Measurements from ENCODE around the gene ZNRF1. TPM values are rescaled to one million over a fixed set of nuclear protein-coding genes. Genes with fewer than 3 reads are reported as not detected.

Gene ZNRF1
- total RNA-seq, 1 donor: 19.9 TPM

DNA sequence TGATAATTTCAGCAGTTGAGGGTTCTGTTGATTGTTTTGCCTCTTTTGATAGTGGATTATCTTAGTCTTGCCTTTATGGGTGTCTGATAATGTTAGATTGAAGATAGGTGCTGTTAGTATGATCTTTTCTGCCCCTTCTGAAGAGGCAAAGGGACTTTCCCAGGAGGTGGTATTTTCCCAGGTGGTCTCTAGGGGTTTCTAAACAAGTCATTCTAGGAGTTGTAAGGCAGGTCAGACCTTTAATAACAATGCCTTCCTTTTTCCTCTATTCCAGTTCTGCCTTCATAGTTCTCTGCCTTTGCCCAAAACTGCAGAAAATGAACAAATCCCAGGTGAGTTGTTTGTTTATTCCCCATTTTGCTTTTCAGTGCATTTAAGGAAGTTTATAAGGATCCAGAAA, 153.8 kb downstream of the ZNRF1 start:
- Histone ChIP-seq H3K27me3 (ENCODE audit: insufficient read depth, low read length) (no peaks in the 10 kb centered on the region), H4K20me1 (ENCODE audit: insufficient read depth, low read length) (no peaks in the 10 kb centered on the region), H3K36me3 (ENCODE audit: insufficient read depth, low read length) (peaks cover 10% of the 10 kb centered on the region), H3K4me1 (ENCODE audit: insufficient read depth, low read length) (no peaks in the 10 kb centered on the region), H3K27ac (ENCODE audit: low read depth, low read length) (no peak overlapping the region), H3K4me2 (ENCODE audit: insufficient read depth, low read length) (no peak overlapping the region), H3K4me3 (ENCODE audit: insufficient read depth, low read length) (no peak overlapping the region), H3K79me2 (ENCODE audit: insufficient read depth, low read length) (peaks cover 13% of the 10 kb centered on the region), H2AFZ (ENCODE audit: low read length) (no peak overlapping the region), H3K9me3 (ENCODE audit: low read depth, low read length) (no peaks in the 10 kb centered on the region)
- TF ChIP-seq, protein P1, sequence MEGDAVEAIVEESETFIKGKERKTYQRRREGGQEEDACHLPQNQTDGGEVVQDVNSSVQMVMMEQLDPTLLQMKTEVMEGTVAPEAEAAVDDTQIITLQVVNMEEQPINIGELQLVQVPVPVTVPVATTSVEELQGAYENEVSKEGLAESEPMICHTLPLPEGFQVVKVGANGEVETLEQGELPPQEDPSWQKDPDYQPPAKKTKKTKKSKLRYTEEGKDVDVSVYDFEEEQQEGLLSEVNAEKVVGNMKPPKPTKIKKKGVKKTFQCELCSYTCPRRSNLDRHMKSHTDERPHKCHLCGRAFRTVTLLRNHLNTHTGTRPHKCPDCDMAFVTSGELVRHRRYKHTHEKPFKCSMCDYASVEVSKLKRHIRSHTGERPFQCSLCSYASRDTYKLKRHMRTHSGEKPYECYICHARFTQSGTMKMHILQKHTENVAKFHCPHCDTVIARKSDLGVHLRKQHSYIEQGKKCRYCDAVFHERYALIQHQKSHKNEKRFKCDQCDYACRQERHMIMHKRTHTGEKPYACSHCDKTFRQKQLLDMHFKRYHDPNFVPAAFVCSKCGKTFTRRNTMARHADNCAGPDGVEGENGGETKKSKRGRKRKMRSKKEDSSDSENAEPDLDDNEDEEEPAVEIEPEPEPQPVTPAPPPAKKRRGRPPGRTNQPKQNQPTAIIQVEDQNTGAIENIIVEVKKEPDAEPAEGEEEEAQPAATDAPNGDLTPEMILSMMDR (IDR thresholded peaks at IDR 0.05; ENCODE audit: extremely low read depth, low read depth, low read length): no peak
- DNase-seq (ENCODE audit: insufficient read length, low spot score, missing footprints): no peak

DNA sequence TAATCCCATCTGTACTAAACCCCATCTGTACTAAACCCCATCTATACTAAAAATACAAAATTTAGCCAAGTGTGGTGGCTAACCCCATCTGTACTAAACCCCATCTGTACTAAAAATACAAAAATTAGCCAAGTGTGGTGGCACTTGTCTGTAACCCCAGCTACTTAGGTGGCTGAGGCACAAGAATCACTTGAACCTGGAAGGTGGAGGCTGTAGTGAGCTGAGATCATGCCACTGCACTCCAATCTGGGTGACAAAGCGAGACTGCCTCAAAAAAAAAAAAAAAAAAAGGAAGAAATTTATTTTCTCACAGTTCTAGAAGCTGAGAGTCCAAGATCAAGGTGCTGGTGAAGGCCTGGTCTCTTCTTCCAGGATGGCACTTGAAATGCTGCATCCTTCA, 161.6 kb downstream of the ZNRF1 start:
- Histone ChIP-seq H3K4me1 (ENCODE audit: insufficient read depth, low read length) (no peaks in the 10 kb centered on the region), H3K36me3 (ENCODE audit: insufficient read depth, low read length) (peaks cover 7% of the 10 kb centered on the region), H3K79me2 (ENCODE audit: insufficient read depth, low read length) (peaks cover 3% of the 10 kb centered on the region), H3K9me3 (ENCODE audit: low read depth, low read length) (no peaks in the 10 kb centered on the region), H3K4me3 (ENCODE audit: insufficient read depth, low read length) (no peak overlapping the region), H3K4me2 (ENCODE audit: insufficient read depth, low read length) (no peak overlapping the region), H2AFZ (ENCODE audit: low read length) (no peak overlapping the region), H4K20me1 (ENCODE audit: insufficient read depth, low read length) (no peaks in the 10 kb centered on the region), H3K27me3 (ENCODE audit: insufficient read depth, low read length) (no peaks in the 10 kb centered on the region), H3K27ac (ENCODE audit: low read depth, low read length) (no peak overlapping the region)
- no peak for DNase-seq (ENCODE audit: insufficient read length, low spot score, missing footprints)
- TF ChIP-seq, protein P1 (IDR thresholded peaks at IDR 0.05; ENCODE audit: extremely low read depth, low read depth, low read length): no peak

Other genes with a start within 250 kb of the ZNRF1 start
- not detected in 2 replicates for gene FA2H, start 224.2 kb upstream of the ZNRF1 start, total RNA-seq
- gene WDR59, start 13.9 kb upstream of the ZNRF1 start, total RNA-seq: 14.8 and 21.5 TPM in 2 replicates
- gene LDHD, start 117.8 kb downstream of the ZNRF1 start, total RNA-seq: 2.7 and 3.6 TPM in 2 replicates
- 12.7 TPM in 2 replicates for gene ZFP1, start 149.5 kb downstream of the ZNRF1 start, total RNA-seq
- gene CTRB2, start 208.1 kb downstream of the ZNRF1 start, total RNA-seq: not detected in 2 replicates
- not detected in 2 replicates for gene CTRB1, start 220.0 kb downstream of the ZNRF1 start, total RNA-seq